ENCODE results near the gene PRXL2C. TPM values are rescaled to one million over a fixed set of nuclear protein-coding genes. Genes with fewer than 3 reads are reported as not detected.
"Not testable (repeated sequence)": the region's sequence is repeated elsewhere in the genome, so short reads cannot be mapped to it uniquely, and the experiment has no call there.

PRXL2C gene
- total RNA-seq, 1 donor from 2014 or later, result 7.5 TPM

DNA sequence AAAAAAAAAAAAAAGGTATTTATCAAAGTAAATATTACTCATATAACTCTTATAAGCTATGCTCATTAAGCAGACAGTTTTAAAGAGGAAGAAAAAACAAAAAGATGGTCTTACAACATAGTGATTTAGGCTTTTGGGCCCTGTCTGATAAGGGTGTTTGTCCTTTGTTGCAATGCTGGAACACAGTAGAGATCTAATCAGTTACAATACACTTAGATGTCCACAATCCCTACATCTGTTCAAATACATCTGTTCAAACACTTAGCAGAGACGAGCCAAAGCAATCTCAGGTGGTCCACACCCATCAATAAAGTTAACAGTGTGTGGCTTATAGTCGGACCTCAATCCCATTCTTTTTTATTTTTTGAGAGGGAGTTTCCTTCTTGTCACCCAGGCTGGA, 11.0 kb downstream of the PRXL2C start:
- H3K4me3 Mint-ChIP-seq, result no peak overlapping the region
- H3K36me3 Mint-ChIP-seq, result peaks cover 3% of the 10 kb centered on the region
- H3K27ac Mint-ChIP-seq, result no peak overlapping the region
- no peaks in the 10 kb centered on the region for H3K9me3 Mint-ChIP-seq
- no peaks in the 10 kb centered on the region for H3K27me3 Mint-ChIP-seq
- TF ChIP-seq CTCF (conservative IDR thresholded peaks at IDR 0.05), result no peak
- no peaks in the 10 kb centered on the region for H3K4me1 Mint-ChIP-seq (ENCODE audit: unreplicated experiment)
- no peak for DNase-seq (ENCODE audit: extremely low spot score, unreplicated experiment)

DNA sequence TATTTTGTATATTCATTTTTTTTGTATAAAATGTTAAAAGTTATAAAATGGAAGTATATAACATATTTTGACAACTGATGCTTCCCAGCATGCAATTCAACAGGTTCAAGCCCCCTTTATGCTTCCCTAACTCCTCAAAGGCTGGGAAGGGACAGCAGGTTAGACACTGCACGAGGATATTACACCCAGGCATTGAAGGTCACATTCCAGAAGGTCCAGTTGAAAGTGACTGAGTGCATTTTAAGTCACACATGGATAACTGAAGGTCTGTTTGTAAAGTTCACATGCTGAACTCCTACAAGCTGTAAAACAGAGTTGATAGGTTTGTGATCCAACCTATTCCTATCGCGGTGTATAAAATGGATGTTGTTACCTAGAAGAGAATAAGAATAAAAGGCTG, 13.6 kb downstream of the PRXL2C start:
- H3K36me3 Mint-ChIP-seq, result peaks cover 3% of the 10 kb centered on the region
- H3K4me1 Mint-ChIP-seq (ENCODE audit: unreplicated experiment), result no peaks in the 10 kb centered on the region
- H3K27me3 Mint-ChIP-seq, result no peaks in the 10 kb centered on the region
- no peak overlapping the region for H3K4me3 Mint-ChIP-seq
- no peak for DNase-seq (ENCODE audit: extremely low spot score, unreplicated experiment)
- no peak overlapping the region for H3K27ac Mint-ChIP-seq
- H3K9me3 Mint-ChIP-seq, result no peaks in the 10 kb centered on the region
- TF ChIP-seq CTCF (conservative IDR thresholded peaks at IDR 0.05), result no peak

GRCh38 chr9:96638606-96639364, 16.3 kb downstream of the PRXL2C start:
- no peaks in the 10 kb centered on the region for H3K9me3 Mint-ChIP-seq
- no peak overlapping the region for H3K27ac Mint-ChIP-seq
- H3K27me3 Mint-ChIP-seq, result no peaks in the 10 kb centered on the region
- H3K36me3 Mint-ChIP-seq, result no peaks in the 10 kb centered on the region
- H3K4me3 Mint-ChIP-seq, result no peak overlapping the region
- no peak for DNase-seq (ENCODE audit: extremely low spot score, unreplicated experiment)
- H3K4me1 Mint-ChIP-seq (ENCODE audit: unreplicated experiment), result no peaks in the 10 kb centered on the region
- TF ChIP-seq CTCF (conservative IDR thresholded peaks at IDR 0.05), result no peak

- Mint-ChIP-seq H3K4me1 (ENCODE audit: unreplicated experiment) (no peaks in the 10 kb centered on the region), H3K27me3 (no peaks in the 10 kb centered on the region), H3K4me3 (no peak overlapping the region), H3K36me3 (no peaks in the 10 kb centered on the region), H3K27ac (no peak overlapping the region), H3K9me3 (no peaks in the 10 kb centered on the region)
- no peak for TF ChIP-seq CTCF (conservative IDR thresholded peaks at IDR 0.05)
- DNase-seq (ENCODE audit: extremely low spot score, unreplicated experiment), result no peak
Measured at GRCh38 chr9:96636368-96636767, 18.7 kb downstream of the PRXL2C start.

GRCh38 chr9:96633579-96633978, 21.5 kb downstream of the PRXL2C start:
- not testable (repeated sequence) for H3K4me1 Mint-ChIP-seq (ENCODE audit: unreplicated experiment); H3K4me3 Mint-ChIP-seq; H3K9me3 Mint-ChIP-seq; H3K27ac Mint-ChIP-seq; H3K27me3 Mint-ChIP-seq; DNase-seq (ENCODE audit: extremely low spot score, unreplicated experiment); H3K36me3 Mint-ChIP-seq

- no peaks in the 10 kb centered on the region for H3K9me3 Mint-ChIP-seq
- H3K36me3 Mint-ChIP-seq, result no peaks in the 10 kb centered on the region
- DNase-seq (ENCODE audit: extremely low spot score, unreplicated experiment), result no peak
- no peak for TF ChIP-seq CTCF (conservative IDR thresholded peaks at IDR 0.05)
- H3K27ac Mint-ChIP-seq, result peak overlapping the region; percentile 50
- peaks cover under 1% of the 10 kb centered on the region for H3K4me1 Mint-ChIP-seq (ENCODE audit: unreplicated experiment)
- peaks cover 15% of the 10 kb centered on the region for H3K27me3 Mint-ChIP-seq
- H3K4me3 Mint-ChIP-seq, result no peak overlapping the region
Measured at GRCh38 chr9:96626912-96627311, 28.2 kb downstream of the PRXL2C start.

Measured in type B pancreatic cell (in vitro differentiated cells).